Gastrocnemius medialis (tissue), 4 donors: ENCODE measurements around the gene MCF2L. TPM values are rescaled to one million over a fixed set of nuclear protein-coding genes. Genes with fewer than 3 reads are reported as not detected.

ENCODE experiments used
- ATAC-seq, 2 donors: fragments of 150-250 bp; one replicate each; pipeline ENCODE4 v1.9.1; 2016
- DNase-seq, 2 donors: peaks; one replicate each; pipeline ENCODE4 v3.0.0-alpha.2; 2019
- H3K27ac ChIP-seq, 4 donors: fragments of 200-600 bp; sonication (generic); 1 replicate in 1 of 4; 2 replicates in 3 of 4; pipeline ENCODE4 v1.5.1; 2016 to 2018; ENCODE audit warnings: mild to moderate bottlenecking in 2 of 4, moderate library complexity in 1 of 4
- H3K27me3 ChIP-seq, 3 donors: fragments of 200-600 bp; sonication (generic) in 2 of 3; 1 replicate in 1 of 3; 2 replicates in 2 of 3; pipeline versions ENCODE4 v1.5.1 to v1.6.0; 2016 to 2019; ENCODE audit warnings: mild to moderate bottlenecking in 1 of 3, moderate library complexity in 1 of 3
- H3K36me3 ChIP-seq, 2 donors: fragments of 200-600 bp; sonication (generic) in 1 of 2; one replicate each; pipeline ENCODE4 v1.5.1; 2017 to 2018
- H3K4me1 ChIP-seq, 2 donors: fragments of 200-600 bp; sonication (generic) in 1 of 2; one replicate each; pipeline ENCODE4 v1.5.1; 2016 to 2017; ENCODE audit warnings: mild to moderate bottlenecking in 2 of 2
- H3K4me3 ChIP-seq, 4 donors: fragments of 200-600 bp; sonication (generic) in 3 of 4; 1 replicate in 1 of 4; 2 replicates in 3 of 4; pipeline ENCODE4 v1.5.1; 2016 to 2019; ENCODE audit warnings: mild to moderate bottlenecking in 2 of 4
- H3K9me3 ChIP-seq, 3 donors: fragments of 200-600 bp; sonication (generic) in 2 of 3; 1 replicate in 1 of 3; 2 replicates in 2 of 3; pipeline ENCODE4 v1.5.1; 2016 to 2019
- POLR2A ChIP-seq, 2 donors: fragments of 450-650 bp; IDR thresholded peaks; one replicate each; pipeline ENCODE4 v1.6.1; 2017; ENCODE audit warnings: antibody characterized with exemption in 2 of 2, mild to moderate bottlenecking in 2 of 2, moderate library complexity in 2 of 2
- in situ Hi-C, 4 donors: fragments of 200-750 bp; cut with MboI; loops; one replicate each; pipeline versions ENCODE4 v1.15.0 to v1.8.0; 2017; ENCODE audit warnings: low sequenced_read_pairs in 4 of 4
- intact Hi-C: fragments of 100-400 bp; cut with DNase I; formaldehyde crosslinking; loops from one replicate; pipeline ENCODE4 v1.15.1; 2023; ENCODE audit warnings: low total_unique reads
- total RNA-seq, 4 donors: library from RNA; depleted of rRNA; stranded (reverse); fragments of >200 nt; gene quantifications; one replicate each; pipeline versions ENCODE4 v1.1.0 to v1.2.3, GENCODE V29; 2016
- TF ChIP-seq, protein P1 (sequence below), 5 experiments: fragments of 450-650 bp in 3 of 5; fragments of 200-600 bp in 2 of 5; sonication (generic) in 2 of 5; IDR thresholded peaks in 4 of 5; conservative IDR thresholded peaks in 1 of 5; 1 replicate in 4 of 5; 2 replicates in 1 of 5; pipeline ENCODE4 v1.5.1; 2016 to 2019; ENCODE audit warnings: antibody characterized with exemption in 5 of 5, mild to moderate bottlenecking in 3 of 5, moderate library complexity in 3 of 5

The MCF2L gene
- total RNA-seq, 4 donors from 2014 or later = 16.1 to 21.2 (median 19.4) TPM

- no peaks in the 10 kb centered on the region for H3K36me3 ChIP-seq
- no peaks in the 10 kb centered on the region for H3K9me3 ChIP-seq
- peaks cover 4 to 8% of the 10 kb centered on the region in 2 donors for H3K4me1 ChIP-seq
- peaks cover 26 to 43% (median 29%) of the 10 kb centered on the region in 3 donors for H3K27me3 ChIP-seq
- in situ Hi-C loops (no loop called here), intact Hi-C loops (no loop called here)
- DNase-seq (peak in 1 of 2 donors; percentile 3), ATAC-seq (no peak)
- H3K27ac ChIP-seq = peak overlapping the region; percentile 26 to 76 (median 69)
- TF ChIP-seq POLR2A (IDR thresholded peaks at IDR 0.05) = no peak
- TF ChIP-seq, protein P1, sequence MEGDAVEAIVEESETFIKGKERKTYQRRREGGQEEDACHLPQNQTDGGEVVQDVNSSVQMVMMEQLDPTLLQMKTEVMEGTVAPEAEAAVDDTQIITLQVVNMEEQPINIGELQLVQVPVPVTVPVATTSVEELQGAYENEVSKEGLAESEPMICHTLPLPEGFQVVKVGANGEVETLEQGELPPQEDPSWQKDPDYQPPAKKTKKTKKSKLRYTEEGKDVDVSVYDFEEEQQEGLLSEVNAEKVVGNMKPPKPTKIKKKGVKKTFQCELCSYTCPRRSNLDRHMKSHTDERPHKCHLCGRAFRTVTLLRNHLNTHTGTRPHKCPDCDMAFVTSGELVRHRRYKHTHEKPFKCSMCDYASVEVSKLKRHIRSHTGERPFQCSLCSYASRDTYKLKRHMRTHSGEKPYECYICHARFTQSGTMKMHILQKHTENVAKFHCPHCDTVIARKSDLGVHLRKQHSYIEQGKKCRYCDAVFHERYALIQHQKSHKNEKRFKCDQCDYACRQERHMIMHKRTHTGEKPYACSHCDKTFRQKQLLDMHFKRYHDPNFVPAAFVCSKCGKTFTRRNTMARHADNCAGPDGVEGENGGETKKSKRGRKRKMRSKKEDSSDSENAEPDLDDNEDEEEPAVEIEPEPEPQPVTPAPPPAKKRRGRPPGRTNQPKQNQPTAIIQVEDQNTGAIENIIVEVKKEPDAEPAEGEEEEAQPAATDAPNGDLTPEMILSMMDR (IDR thresholded peaks at IDR 0.05 in 4 of 5, conservative IDR thresholded peaks at IDR 0.05 in 1 of 5) = no peak
- H3K4me3 ChIP-seq = peak overlapping the region in 1 of 4 donors; percentile 8
These were observed 3.4 kb upstream of the MCF2L start for GRCh38 chr13:112965573-112966115.

GRCh38 chr13:112966776-112967175 lies 2.2 kb upstream of the MCF2L start:
- DNase-seq (peak in 1 of 2 donors; percentile 8), ATAC-seq (no peak)
- Histone ChIP-seq H3K4me3 (no peak overlapping the region), H3K27me3 (peaks cover 38 to 54% (median 39%) of the 10 kb centered on the region in 3 donors), H3K36me3 (no peaks in the 10 kb centered on the region), H3K9me3 (no peaks in the 10 kb centered on the region), H3K27ac (peak overlapping the region in 1 of 4 donors; percentile 76), H3K4me1 (peaks cover 4 to 8% of the 10 kb centered on the region in 2 donors)
- TF ChIP-seq POLR2A (IDR thresholded peaks at IDR 0.05) = no peak
- TF ChIP-seq, protein P1 (IDR thresholded peaks at IDR 0.05 in 4 of 5, conservative IDR thresholded peaks at IDR 0.05 in 1 of 5) = no peak
- in situ Hi-C loops (no loop called here), intact Hi-C loops (no loop called here)

DNA sequence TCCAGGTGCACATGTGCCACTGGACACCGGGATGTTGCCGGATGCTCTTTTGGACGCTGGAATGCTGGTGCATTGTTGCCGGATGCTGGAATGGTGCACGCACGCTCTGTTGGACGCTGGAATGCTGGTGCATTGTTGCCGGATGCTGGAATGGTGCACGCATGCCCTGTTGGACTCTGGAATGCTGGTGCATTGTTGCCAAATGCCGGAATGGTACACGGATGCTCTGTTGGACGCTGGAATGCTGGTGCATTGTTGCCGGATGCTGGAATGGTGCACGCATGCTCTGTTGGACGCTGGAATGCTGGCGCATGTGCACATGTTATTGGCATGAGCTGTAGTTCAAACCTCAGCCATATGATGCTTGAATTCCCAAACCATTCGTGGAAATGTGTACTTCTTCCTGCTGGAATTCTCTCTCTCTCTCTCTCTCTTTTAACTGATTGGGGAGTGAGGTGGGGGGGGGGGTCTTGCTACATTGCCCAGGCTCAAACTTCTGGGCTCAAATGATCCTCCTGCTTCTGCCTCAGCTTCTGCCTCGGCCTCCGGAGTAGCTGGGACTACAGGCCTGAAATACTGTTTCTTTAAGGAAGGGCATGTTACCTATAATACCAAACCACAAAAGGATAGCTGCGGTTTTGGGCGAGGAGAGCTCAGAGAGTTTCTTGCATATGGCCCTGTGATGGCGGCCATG lies 1.2 kb upstream of the MCF2L start:
- H3K27me3 ChIP-seq = peaks cover 38 to 61% (median 39%) of the 10 kb centered on the region in 3 donors
- DNase-seq = peak in 1 of 2 donors; percentile 1
- peak overlapping the region in 1 of 4 donors; percentile 47 for H3K4me3 ChIP-seq
- H3K9me3 ChIP-seq = no peaks in the 10 kb centered on the region
- no peak for TF ChIP-seq POLR2A (IDR thresholded peaks at IDR 0.05)
- TF ChIP-seq, protein P1 (IDR thresholded peaks at IDR 0.05 in 4 of 5, conservative IDR thresholded peaks at IDR 0.05 in 1 of 5) = no peak
- ATAC-seq = no peak
- in situ Hi-C loops (no loop called here), intact Hi-C loops (no loop called here)
- peak overlapping the region in 3 of 4 donors; percentile 64 to 76 (median 70) for H3K27ac ChIP-seq
- peaks cover 4 to 8% of the 10 kb centered on the region in 2 donors for H3K4me1 ChIP-seq
- no peaks in the 10 kb centered on the region for H3K36me3 ChIP-seq

DNA sequence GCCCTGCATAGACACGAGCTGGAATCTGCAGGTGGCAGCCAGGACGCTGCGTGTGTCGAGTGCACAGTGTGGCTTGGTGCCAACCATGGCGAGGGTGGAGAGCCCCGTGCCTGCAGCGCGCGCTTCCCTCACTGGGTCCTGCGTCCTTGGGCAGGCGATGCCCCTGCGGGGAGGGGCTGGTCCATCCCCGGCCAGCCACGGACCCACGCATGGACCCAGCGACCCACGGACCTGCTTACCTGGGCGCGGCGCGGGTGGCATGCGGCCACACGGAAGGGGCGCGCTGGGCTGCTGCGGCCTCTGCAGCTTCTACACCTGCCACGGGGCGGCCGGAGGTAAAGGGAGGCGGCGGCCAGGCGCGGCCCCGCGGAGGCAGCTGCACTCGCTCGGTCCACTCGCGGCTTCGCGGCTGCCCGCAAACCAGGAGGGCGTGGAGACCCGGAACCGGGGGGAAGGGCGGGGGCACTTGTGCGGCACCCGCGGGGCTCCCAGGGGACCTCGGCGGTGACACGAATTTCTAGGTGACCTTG lies 569 bp upstream of the MCF2L start:
- Histone ChIP-seq H3K4me1 (peaks cover 4 to 8% of the 10 kb centered on the region in 2 donors), H3K4me3 (peak overlapping the region; percentile 40 to 47 (median 44)), H3K9me3 (no peaks in the 10 kb centered on the region), H3K27ac (peak overlapping the region in 3 of 4 donors; percentile 64 to 76 (median 70)), H3K27me3 (peaks cover 38 to 61% (median 39%) of the 10 kb centered on the region in 3 donors), H3K36me3 (no peaks in the 10 kb centered on the region)
- intact Hi-C loops (no loop called here), in situ Hi-C loops (no loop called here)
- TF ChIP-seq, protein P1 (IDR thresholded peaks at IDR 0.05 in 4 of 5, conservative IDR thresholded peaks at IDR 0.05 in 1 of 5) = no peak
- TF ChIP-seq POLR2A (IDR thresholded peaks at IDR 0.05) = no peak
- DNase-seq = peak in 1 of 2 donors; percentile 8
- no peak for ATAC-seq
